Measurements from ENCODE around the gene SLC15A3. TPM values are rescaled to one million over a fixed set of nuclear protein-coding genes. Genes with fewer than 3 reads are reported as not detected.

The SLC15A3 gene
- total and polyA plus RNA-seq, 2 experiments from 2014 or later, result 14.2 to 15.8 TPM

DNA sequence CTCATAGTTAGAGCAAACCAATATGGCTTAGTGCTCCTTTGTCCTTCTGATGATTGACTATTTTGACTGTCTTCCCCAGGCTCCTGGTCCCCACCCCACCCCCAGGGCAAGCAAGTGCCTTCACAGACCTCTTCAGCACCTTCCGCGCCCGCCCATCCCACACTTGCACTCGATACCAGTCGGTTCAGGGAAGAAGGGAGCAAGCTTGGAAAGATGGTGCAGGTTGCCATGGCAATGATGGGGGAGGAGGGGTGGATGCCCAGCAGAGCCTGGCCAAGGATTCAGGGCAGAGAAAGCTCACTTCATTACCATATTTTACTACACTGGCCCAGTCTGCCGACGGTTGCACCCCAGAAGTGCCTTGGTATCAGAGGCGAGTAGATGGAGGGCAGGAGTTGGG, 25.5 kb downstream of the SLC15A3 start:
- Histone ChIP-seq H3K36me3 (ENCODE audit: insufficient read depth) (0 out of 2 replicates have a peak, but pooled peaks cover 6% of the 10 kb centered on the region), H3K4me3 (no peak overlapping the region)

More for the DNA sequence above, 25.5 kb downstream of the SLC15A3 start:
- Histone ChIP-seq H3K4me1 (ENCODE audit: insufficient read depth) (peaks cover 6% of the 10 kb centered on the region), H2AFZ (no peak overlapping the region), H3K79me2 (replicated peaks; ENCODE audit: insufficient read depth) (no peaks in the 10 kb centered on the region), H3K27me3 (ENCODE audit: insufficient read depth) (peaks cover 10% of the 10 kb centered on the region; the same call in 1 of the 2 replicates), H3F3A (replicated peaks; ENCODE audit: low read depth) (no peaks in the 10 kb centered on the region), H3K27ac (ENCODE audit: low read depth) (no peak overlapping the region), H4K20me1 (replicated peaks; ENCODE audit: insufficient read depth) (peaks cover 11% of the 10 kb centered on the region; the same call in 1 of the 2 replicates), H3K4me2 (no peak overlapping the region), H3K9me2 (ENCODE audit: insufficient read depth) (no peaks in the 10 kb centered on the region)
- H3K27ac Mint-ChIP-seq, result no peak overlapping the region
- peaks cover 52% of the 10 kb centered on the region for H3K36me3 Mint-ChIP-seq (ENCODE audit: low read depth)
- no peaks in the 10 kb centered on the region; the same call in 2 of the 3 replicates for H3K9me3 Mint-ChIP-seq
- TF ChIP-seq, protein P1, sequence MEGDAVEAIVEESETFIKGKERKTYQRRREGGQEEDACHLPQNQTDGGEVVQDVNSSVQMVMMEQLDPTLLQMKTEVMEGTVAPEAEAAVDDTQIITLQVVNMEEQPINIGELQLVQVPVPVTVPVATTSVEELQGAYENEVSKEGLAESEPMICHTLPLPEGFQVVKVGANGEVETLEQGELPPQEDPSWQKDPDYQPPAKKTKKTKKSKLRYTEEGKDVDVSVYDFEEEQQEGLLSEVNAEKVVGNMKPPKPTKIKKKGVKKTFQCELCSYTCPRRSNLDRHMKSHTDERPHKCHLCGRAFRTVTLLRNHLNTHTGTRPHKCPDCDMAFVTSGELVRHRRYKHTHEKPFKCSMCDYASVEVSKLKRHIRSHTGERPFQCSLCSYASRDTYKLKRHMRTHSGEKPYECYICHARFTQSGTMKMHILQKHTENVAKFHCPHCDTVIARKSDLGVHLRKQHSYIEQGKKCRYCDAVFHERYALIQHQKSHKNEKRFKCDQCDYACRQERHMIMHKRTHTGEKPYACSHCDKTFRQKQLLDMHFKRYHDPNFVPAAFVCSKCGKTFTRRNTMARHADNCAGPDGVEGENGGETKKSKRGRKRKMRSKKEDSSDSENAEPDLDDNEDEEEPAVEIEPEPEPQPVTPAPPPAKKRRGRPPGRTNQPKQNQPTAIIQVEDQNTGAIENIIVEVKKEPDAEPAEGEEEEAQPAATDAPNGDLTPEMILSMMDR (conservative IDR thresholded peaks at IDR 0.05; ENCODE audit: low read depth in 2 of 2), result no peak
- no peak for TF ChIP-seq ZNF114 (CRISPR knock-in tag; IDR thresholded peaks at IDR 0.05)
- no peak for TF ChIP-seq STAT1 (IDR thresholded peaks at IDR 0.05; ENCODE audit: unreplicated experiment)
- no peak for TF ChIP-seq REST (IDR thresholded peaks at IDR 0.05; ENCODE audit: unreplicated experiment)
- no peak for TF ChIP-seq EZH2phosphoT487 (IDR thresholded peaks at IDR 0.05; ENCODE audit: unreplicated experiment)
- no peak for TF ChIP-seq POLR2AphosphoS5 (IDR thresholded peaks at IDR 0.05; ENCODE audit: low read depth)
- TF ChIP-seq ZNF331 (CRISPR knock-in tag; IDR thresholded peaks at IDR 0.05; ENCODE audit: low read depth), result no peak
- TF ChIP-seq NANOG (IDR thresholded peaks at IDR 0.05; ENCODE audit: borderline replicate concordance), result no peak
- no peak for ATAC-seq
- no peak for DNase-seq (ENCODE audit: low spot score)
- H3K4me1 Mint-ChIP-seq, result peaks cover 20% of the 10 kb centered on the region
- peaks cover 6% of the 10 kb centered on the region for H3K27me3 Mint-ChIP-seq (ENCODE audit: insufficient read depth, low read depth, poor library complexity)
- H3K4me3 Mint-ChIP-seq, result no peak overlapping the region
